ENCODE results near the gene ZZZ3. TPM values are rescaled to one million over a fixed set of nuclear protein-coding genes. Genes with fewer than 3 reads are reported as not detected.
A peak's percentile ranks its signal among the peaks of the same experiment; 100 is the strongest.
"Not testable (repeated sequence)": the region's sequence is repeated elsewhere in the genome, so short reads cannot be mapped to it uniquely, and the experiment has no call there.

Gene ZZZ3
- polyA plus RNA-seq, 10 donors, result 26.3 to 40.8 (median 35.7) TPM

- no peak for DNase-seq
Observed at GRCh38 chr1:77672374-77672773, 10.1 kb downstream of the ZZZ3 start.

GRCh38 chr1:77671836-77672235 is 10.6 kb downstream of the ZZZ3 start:
- DNase-seq, result no peak

GRCh38 chr1:77670330-77670729 is 12.1 kb downstream of the ZZZ3 start:
- no peak for DNase-seq

- no peak for DNase-seq
Observed at GRCh38 chr1:77668924-77669449, 13.5 kb downstream of the ZZZ3 start.

GRCh38 chr1:77664939-77665516 is 17.4 kb downstream of the ZZZ3 start:
- DNase-seq, result no peak

GRCh38 chr1:77661696-77662095 is 20.8 kb downstream of the ZZZ3 start:
- DNase-seq, result no peak

- no peak for DNase-seq
Observed at GRCh38 chr1:77659879-77660593, 22.4 kb downstream of the ZZZ3 start.

GRCh38 chr1:77658271-77658670 is 24.2 kb downstream of the ZZZ3 start:
- DNase-seq, result no peak

GRCh38 chr1:77655431-77655974 is 27.0 kb downstream of the ZZZ3 start:
- DNase-seq, result no peak

GRCh38 chr1:77652970-77653516 is 29.4 kb downstream of the ZZZ3 start:
- no peak for DNase-seq

- DNase-seq, result peak; percentile 22 to 65 (median 63)
Observed at GRCh38 chr1:77652268-77652667, 30.2 kb downstream of the ZZZ3 start.

GRCh38 chr1:77649127-77649526 is 33.3 kb downstream of the ZZZ3 start:
- DNase-seq, result no peak

GRCh38 chr1:77646224-77646623 is 36.2 kb downstream of the ZZZ3 start:
- DNase-seq, result not testable (repeated sequence)

GRCh38 chr1:77643456-77643855 is 39.0 kb downstream of the ZZZ3 start:
- DNase-seq, result no peak

- no peak for DNase-seq
Observed at GRCh38 chr1:77642941-77643340, 39.5 kb downstream of the ZZZ3 start.

- DNase-seq, result no peak
Observed at GRCh38 chr1:77642196-77642595, 40.3 kb downstream of the ZZZ3 start.

- DNase-seq, result no peak
Observed at GRCh38 chr1:77639557-77640069, 42.8 kb downstream of the ZZZ3 start.

GRCh38 chr1:77639056-77639455 is 43.4 kb downstream of the ZZZ3 start:
- peak in 1 of 3 donors; percentile 41 for DNase-seq

- no peak for DNase-seq
Observed at GRCh38 chr1:77636864-77637263, 45.6 kb downstream of the ZZZ3 start.
